BLaER1 treated with 17β-estradiol and CSF1 and Interleukin-3, amounts not matched to agents 10 nM and 100 nM (cell line): ENCODE measurements around the gene MYBPC2.

ENCODE experiments used
- H3K27ac ChIP-seq, 11 experiments: shearing (Covaris generic); formaldehyde crosslinking; 2 replicates each; pipeline ENCODE4 v1.8.1; 2022
- H3K27me3 ChIP-seq, 11 experiments: shearing (Covaris generic); formaldehyde crosslinking; 2 replicates each; pipeline ENCODE4 v1.8.1; 2022
- H3K36me3 ChIP-seq, 11 experiments: shearing (Covaris generic); formaldehyde crosslinking; 2 replicates each; pipeline ENCODE4 v1.8.1; 2022
- H3K4me1 ChIP-seq, 10 experiments: shearing (Covaris generic); formaldehyde crosslinking; 2 replicates each; pipeline ENCODE4 v1.8.1; 2022
- H3K4me2 ChIP-seq, 11 experiments: shearing (Covaris generic); formaldehyde crosslinking; 2 replicates each; pipeline ENCODE4 v1.8.1; 2022
- H3K4me3 ChIP-seq, 10 experiments: shearing (Covaris generic); formaldehyde crosslinking; 2 replicates each; pipeline ENCODE4 v1.8.1; 2022
- H3K9ac ChIP-seq, 11 experiments: shearing (Covaris generic); formaldehyde crosslinking; 2 replicates each; pipeline ENCODE4 v1.8.1; 2022
- H3K9me3 ChIP-seq, 11 experiments: shearing (Covaris generic); formaldehyde crosslinking; replicated peaks in 1 of 11; 2 replicates each; pipeline ENCODE4 v1.8.1; 2022
- H4K20me1 ChIP-seq, 11 experiments: shearing (Covaris generic); formaldehyde crosslinking; 2 replicates each; pipeline ENCODE4 v1.8.1; 2022
- Cebpa-rat ChIP-seq, 11 experiments: shearing (Covaris generic); IDR thresholded peaks; 2 replicates each; pipeline ENCODE4 v1.8.1; 2022

Gene MYBPC2

GRCh38 chr19:50492303-50493052, 59.8 kb downstream of the MYBPC2 start:
- Histone ChIP-seq H3K4me2 (peak overlapping the region; percentile 74 to 89 (median 81)), H3K27me3 (peaks cover 0 to 14% (median 0%) of the 10 kb centered on the region in 11 experiments; a peak in 3 of 22 replicates), H3K36me3 (no peaks in the 10 kb centered on the region), H3K4me3 (peak overlapping the region in 6 of 10 experiments; percentile 1 to 27 (median 14); a peak in 1 of 20 replicates), H3K27ac (peak overlapping the region in 10 of 11 experiments; percentile 41 to 69 (median 56); a peak in 17 of 22 replicates), H3K4me1 (peaks cover 32 to 53% (median 45%) of the 10 kb centered on the region in 10 experiments), H3K9ac (peak overlapping the region in 9 of 11 experiments; percentile 27 to 60 (median 50); a peak in 13 of 22 replicates), H4K20me1 (no peaks in the 10 kb centered on the region), H3K9me3 (peaks cover 0 to 1% (median under 1%) of the 10 kb centered on the region in 11 experiments; a peak in 7 of 22 replicates)
- TF ChIP-seq Cebpa-rat (IDR thresholded peaks at IDR 0.05) = no peak

GRCh38 chr19:50493171-50493570, 60.5 kb downstream of the MYBPC2 start:
- no peak overlapping the region for H3K9ac ChIP-seq
- H4K20me1 ChIP-seq = no peaks in the 10 kb centered on the region
- no peaks in the 10 kb centered on the region for H3K9me3 ChIP-seq
- no peak overlapping the region for H3K27ac ChIP-seq
- no peaks in the 10 kb centered on the region for H3K36me3 ChIP-seq
- no peak overlapping the region for H3K4me3 ChIP-seq
- H3K4me1 ChIP-seq = peaks cover 27 to 48% (median 40%) of the 10 kb centered on the region in 10 experiments
- TF ChIP-seq Cebpa-rat (IDR thresholded peaks at IDR 0.05) = no peak
- H3K27me3 ChIP-seq = peaks cover 0 to 14% (median 0%) of the 10 kb centered on the region in 11 experiments; a peak in 3 of 22 replicates
- H3K4me2 ChIP-seq = peak overlapping the region in 3 of 11 experiments; percentile 12 to 35 (median 14); a peak in 3 of 22 replicates

- no peak overlapping the region for H3K4me3 ChIP-seq
- H3K9me3 ChIP-seq = no peaks in the 10 kb centered on the region
- peaks cover 0 to 14% (median 0%) of the 10 kb centered on the region in 11 experiments; a peak in 3 of 22 replicates for H3K27me3 ChIP-seq
- no peaks in the 10 kb centered on the region for H3K36me3 ChIP-seq
- no peaks in the 10 kb centered on the region for H4K20me1 ChIP-seq
- H3K4me2 ChIP-seq = no peak overlapping the region; a peak in 1 of 22 replicates
- peaks cover 17 to 38% (median 30%) of the 10 kb centered on the region in 10 experiments for H3K4me1 ChIP-seq
- no peak for TF ChIP-seq Cebpa-rat (IDR thresholded peaks at IDR 0.05)
- no peak overlapping the region for H3K9ac ChIP-seq
- no peak overlapping the region for H3K27ac ChIP-seq
These were observed 61.7 kb downstream of the MYBPC2 start for GRCh38 chr19:50494186-50495019.

- Histone ChIP-seq H3K9me3 (no peaks in the 10 kb centered on the region), H3K9ac (no peak overlapping the region), H3K4me2 (no peak overlapping the region), H3K27ac (no peak overlapping the region), H3K4me1 (peaks cover 21 to 38% (median 30%) of the 10 kb centered on the region in 10 experiments), H3K4me3 (no peak overlapping the region), H3K27me3 (peaks cover 0 to 14% (median 0%) of the 10 kb centered on the region in 11 experiments; a peak in 4 of 22 replicates), H4K20me1 (no peaks in the 10 kb centered on the region), H3K36me3 (no peaks in the 10 kb centered on the region)
- TF ChIP-seq Cebpa-rat (IDR thresholded peaks at IDR 0.05) = no peak
These were observed 62.4 kb downstream of the MYBPC2 start for GRCh38 chr19:50495020-50495531.

GRCh38 chr19:50496189-50497021, 63.7 kb downstream of the MYBPC2 start:
- Histone ChIP-seq H3K4me1 (peaks cover 21 to 37% (median 32%) of the 10 kb centered on the region in 10 experiments), H3K4me2 (no peak overlapping the region), H3K27me3 (peaks cover 0 to 14% (median 0%) of the 10 kb centered on the region in 11 experiments; a peak in 4 of 22 replicates), H3K9ac (no peak overlapping the region), H3K36me3 (no peaks in the 10 kb centered on the region), H3K4me3 (no peak overlapping the region), H3K27ac (no peak overlapping the region), H4K20me1 (no peaks in the 10 kb centered on the region), H3K9me3 (no peaks in the 10 kb centered on the region)
- no peak for TF ChIP-seq Cebpa-rat (IDR thresholded peaks at IDR 0.05)

GRCh38 chr19:50497022-50497405, 64.3 kb downstream of the MYBPC2 start:
- H3K27me3 ChIP-seq = peaks cover 0 to 11% (median 0%) of the 10 kb centered on the region in 11 experiments; a peak in 4 of 22 replicates

GRCh38 chr19:50498219-50499056, 65.7 kb downstream of the MYBPC2 start:
- no peak overlapping the region for H3K4me3 ChIP-seq
- TF ChIP-seq Cebpa-rat (IDR thresholded peaks at IDR 0.05) = no peak
- H4K20me1 ChIP-seq = no peaks in the 10 kb centered on the region
- H3K27ac ChIP-seq = no peak overlapping the region
- no peaks in the 10 kb centered on the region for H3K36me3 ChIP-seq
- no peak overlapping the region for H3K4me2 ChIP-seq
- peaks cover 0 to 11% (median 0%) of the 10 kb centered on the region in 11 experiments; a peak in 3 of 22 replicates for H3K27me3 ChIP-seq
- H3K4me1 ChIP-seq = peaks cover 6 to 26% (median 22%) of the 10 kb centered on the region in 10 experiments; a peak in 18 of 20 replicates
- no peaks in the 10 kb centered on the region for H3K9me3 ChIP-seq
- H3K9ac ChIP-seq = no peak overlapping the region

More at GRCh38 chr19:50497022-50497405, 64.3 kb downstream of the MYBPC2 start:
- no peak for TF ChIP-seq Cebpa-rat (IDR thresholded peaks at IDR 0.05)
- Histone ChIP-seq H3K4me1 (peaks cover 15 to 36% (median 29%) of the 10 kb centered on the region in 10 experiments), H3K4me2 (no peak overlapping the region), H3K27ac (no peak overlapping the region), H3K9ac (no peak overlapping the region), H3K4me3 (no peak overlapping the region), H3K36me3 (no peaks in the 10 kb centered on the region), H3K9me3 (no peaks in the 10 kb centered on the region), H4K20me1 (no peaks in the 10 kb centered on the region)
